Measurements from ENCODE around the gene KCNT1. TPM values are rescaled to one million over a fixed set of nuclear protein-coding genes. Genes with fewer than 3 reads are reported as not detected.

KCNT1 gene
- polyA plus RNA-seq, 2 of the 4 experiments (the other 2 are of a cell fraction), result not detected

DNA sequence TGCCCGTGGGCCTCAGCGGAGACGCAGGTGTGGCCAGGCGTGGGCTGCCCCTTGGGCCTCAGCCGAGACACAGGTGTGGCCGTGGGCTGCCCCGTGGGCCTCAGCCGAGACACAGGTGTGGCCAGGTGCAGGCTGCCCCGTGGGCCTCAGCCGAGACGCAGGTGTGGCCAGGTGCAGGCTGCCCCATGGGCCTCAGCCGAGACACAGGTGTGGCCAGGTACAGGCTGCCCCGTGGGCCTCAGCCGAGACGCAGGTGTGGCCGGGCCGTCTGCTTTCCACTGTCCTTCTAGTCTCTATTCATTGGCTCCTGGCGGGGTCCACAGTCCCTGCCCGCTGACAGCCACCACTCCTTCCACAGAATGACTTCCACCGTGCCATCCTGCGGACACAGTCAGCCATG, 56.1 kb downstream of the KCNT1 start:
- no peak for TF ChIP-seq POLR2A (IDR thresholded peaks at IDR 0.05; ENCODE audit: low read length)
- no peak for TF ChIP-seq CHD2 (IDR thresholded peaks at IDR 0.05; ENCODE audit: low read length, partially characterized antibody)
- no peak for TF ChIP-seq NR3C1 (IDR thresholded peaks at IDR 0.05)
- TF ChIP-seq, protein P1, sequence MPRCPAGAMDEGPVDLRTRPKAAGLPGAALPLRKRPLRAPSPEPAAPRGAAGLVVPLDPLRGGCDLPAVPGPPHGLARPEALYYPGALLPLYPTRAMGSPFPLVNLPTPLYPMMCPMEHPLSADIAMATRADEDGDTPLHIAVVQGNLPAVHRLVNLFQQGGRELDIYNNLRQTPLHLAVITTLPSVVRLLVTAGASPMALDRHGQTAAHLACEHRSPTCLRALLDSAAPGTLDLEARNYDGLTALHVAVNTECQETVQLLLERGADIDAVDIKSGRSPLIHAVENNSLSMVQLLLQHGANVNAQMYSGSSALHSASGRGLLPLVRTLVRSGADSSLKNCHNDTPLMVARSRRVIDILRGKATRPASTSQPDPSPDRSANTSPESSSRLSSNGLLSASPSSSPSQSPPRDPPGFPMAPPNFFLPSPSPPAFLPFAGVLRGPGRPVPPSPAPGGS (IDR thresholded peaks at IDR 0.05), result no peak
- TF ChIP-seq RAD21 (conservative IDR thresholded peaks at IDR 0.05 in 1 of 2, IDR thresholded peaks at IDR 0.05 in 1 of 2), result no peak
- TF ChIP-seq, protein P2, sequence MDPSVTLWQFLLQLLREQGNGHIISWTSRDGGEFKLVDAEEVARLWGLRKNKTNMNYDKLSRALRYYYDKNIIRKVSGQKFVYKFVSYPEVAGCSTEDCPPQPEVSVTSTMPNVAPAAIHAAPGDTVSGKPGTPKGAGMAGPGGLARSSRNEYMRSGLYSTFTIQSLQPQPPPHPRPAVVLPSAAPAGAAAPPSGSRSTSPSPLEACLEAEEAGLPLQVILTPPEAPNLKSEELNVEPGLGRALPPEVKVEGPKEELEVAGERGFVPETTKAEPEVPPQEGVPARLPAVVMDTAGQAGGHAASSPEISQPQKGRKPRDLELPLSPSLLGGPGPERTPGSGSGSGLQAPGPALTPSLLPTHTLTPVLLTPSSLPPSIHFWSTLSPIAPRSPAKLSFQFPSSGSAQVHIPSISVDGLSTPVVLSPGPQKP (IDR thresholded peaks at IDR 0.05; ENCODE audit: low read depth, low read length), result no peak
- ATAC-seq, result no peak
- Histone ChIP-seq H3K4me3 (no peak overlapping the region), H3K27ac (no peak overlapping the region), H3K9me3 (no peaks in the 10 kb centered on the region), H3K4me1 (no peaks in the 10 kb centered on the region), H3K4me2 (no peak overlapping the region)
- 69% methylated on average over 13 of the region's 21 CpGs for WGBS (ENCODE audit: missing lambda C conversion rate)
- no peak for DNase-seq (ENCODE audit: low read depth in 1 of 2, low spot score in 1 of 2)
- ChIA-PET POLR2A (no interaction called here), CTCF (no interaction called here)
- FAIRE-seq, result no peak

DNA sequence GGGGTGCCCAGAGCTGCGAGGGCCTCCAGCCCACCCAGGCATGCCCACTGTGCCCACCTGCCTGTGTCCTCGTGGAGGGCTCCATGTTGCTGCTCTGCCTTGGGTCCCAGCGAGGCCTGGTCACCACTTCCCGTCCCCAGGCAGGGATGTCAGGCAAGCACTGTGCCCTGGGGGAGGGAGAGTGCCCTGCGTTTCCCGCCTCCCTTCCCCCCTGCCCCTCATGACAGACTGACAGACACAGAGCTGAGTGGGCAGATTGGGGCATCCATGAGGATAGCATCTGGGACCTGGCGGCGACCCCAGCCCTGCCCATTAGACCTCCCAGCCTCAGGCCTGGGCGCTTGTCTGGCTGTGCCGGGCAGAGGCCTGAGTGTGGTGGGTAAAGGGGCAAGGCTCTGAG, 56.9 kb downstream of the KCNT1 start:
- no peak for ATAC-seq
- ChIA-PET POLR2A (no interaction called here), CTCF (interaction anchor here (0.8 to 0.9 kb wide), 2 partner anchors 29 to 73 kb away, joined by 3 read pairs; no protein-coding TSS in a partner anchor)
- FAIRE-seq, result no peak
- no peak overlapping the region for H3K4me3 ChIP-seq
- H3K4me1 ChIP-seq, result no peaks in the 10 kb centered on the region
- no peak overlapping the region for H3K27ac ChIP-seq
- TF ChIP-seq RCOR1 (IDR thresholded peaks at IDR 0.05; ENCODE audit: low read depth, low read length) (no peak), RNF2 (IDR thresholded peaks at IDR 0.05; ENCODE audit: borderline replicate concordance, low read depth) (no peak), ZC3H11A (IDR thresholded peaks at IDR 0.05) (no peak), JUNB (IDR thresholded peaks at IDR 0.05) (no peak), FOSL2 (IDR thresholded peaks at IDR 0.05) (no peak), FOSL2 (CRISPR knock-in tag; IDR thresholded peaks at IDR 0.05) (no peak), SREBF2 (IDR thresholded peaks at IDR 0.05) (no peak), TP53 (CRISPR knock-in tag; IDR thresholded peaks at IDR 0.05) (no peak), RARB (CRISPR knock-in tag; IDR thresholded peaks at IDR 0.05) (no peak), CHD4 (IDR thresholded peaks at IDR 0.05; ENCODE audit: borderline replicate concordance) (no peak), CHD2 (IDR thresholded peaks at IDR 0.05; ENCODE audit: low read length, partially characterized antibody) (no peak), TFCP2L1 (CRISPR knock-in tag; IDR thresholded peaks at IDR 0.05) (no peak), NPAS2 (CRISPR knock-in tag; IDR thresholded peaks at IDR 0.05; ENCODE audit: borderline replicate concordance) (no peak), NFE2L2 (conservative IDR thresholded peaks at IDR 0.05; ENCODE audit: low read length) (no peak), POLR2A (IDR thresholded peaks at IDR 0.05; ENCODE audit: low read length) (no peak)
- no peak for DNase-seq (ENCODE audit: low read depth in 1 of 2, low spot score in 1 of 2)
- WGBS (ENCODE audit: missing lambda C conversion rate), result 51% methylated on average over 6 of the region's 10 CpGs
- H3K4me2 ChIP-seq, result no peak overlapping the region
- no peaks in the 10 kb centered on the region for H3K9me3 ChIP-seq

DNA sequence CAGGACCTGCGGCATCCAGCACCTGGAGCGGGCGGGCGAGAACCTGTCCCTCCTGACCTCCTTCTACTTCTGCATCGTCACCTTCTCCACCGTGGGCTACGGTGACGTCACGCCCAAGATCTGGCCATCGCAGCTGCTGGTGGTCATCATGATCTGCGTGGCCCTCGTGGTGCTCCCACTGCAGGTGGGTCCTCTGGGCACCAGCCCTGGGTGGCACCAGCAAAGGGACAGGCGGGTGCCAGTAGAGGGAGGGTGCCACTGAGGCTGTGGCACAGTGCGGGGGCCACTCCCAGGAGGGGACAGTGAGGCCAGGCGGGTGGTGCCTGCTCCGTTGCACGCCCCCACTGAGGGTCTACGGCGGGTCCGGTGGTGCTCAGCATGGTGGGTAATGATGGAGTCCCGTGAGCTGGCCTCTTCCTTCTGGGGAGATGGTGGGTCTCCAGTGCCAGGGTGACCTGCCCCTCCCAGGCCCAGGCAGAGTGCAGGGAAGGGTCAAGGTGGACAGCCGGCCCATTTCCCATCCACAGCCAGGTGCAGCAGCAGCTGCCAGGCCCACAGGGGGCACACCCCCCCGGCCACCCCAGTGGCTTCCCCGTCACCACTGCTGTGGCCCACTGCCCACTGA, 57.8 kb downstream of the KCNT1 start:
- ChIA-PET CTCF (interaction anchor here (1.2 kb wide), 1 partner anchor 57 kb away, joined by 3 read pairs; no protein-coding TSS in a partner anchor), POLR2A (no interaction called here)
- Histone ChIP-seq H3K4me3 (no peak overlapping the region), H3K27ac (no peak overlapping the region), H3K4me1 (no peaks in the 10 kb centered on the region), H3K9me3 (no peaks in the 10 kb centered on the region), H3K4me2 (no peak overlapping the region)
- DNase-seq (ENCODE audit: low read depth in 1 of 2, low spot score in 1 of 2) (no peak), ATAC-seq (no peak), FAIRE-seq (no peak)
- 48% methylated on average over 19 of the region's 24 CpGs for WGBS (ENCODE audit: missing lambda C conversion rate)
- TF ChIP-seq BHLHE40 (IDR thresholded peaks at IDR 0.05; ENCODE audit: low read depth, low read length), result no peak
- no peak for TF ChIP-seq NFE2L2 (conservative IDR thresholded peaks at IDR 0.05; ENCODE audit: low read length)
- TF ChIP-seq, protein P3, sequence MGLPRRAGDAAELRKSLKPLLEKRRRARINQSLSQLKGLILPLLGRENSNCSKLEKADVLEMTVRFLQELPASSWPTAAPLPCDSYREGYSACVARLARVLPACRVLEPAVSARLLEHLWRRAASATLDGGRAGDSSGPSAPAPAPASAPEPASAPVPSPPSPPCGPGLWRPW (IDR thresholded peaks at IDR 0.05), result no peak
- no peak for TF ChIP-seq RCOR1 (IDR thresholded peaks at IDR 0.05; ENCODE audit: low read depth, low read length)
- TF ChIP-seq MAFK (IDR thresholded peaks at IDR 0.05; ENCODE audit: partially characterized antibody), result no peak
- TF ChIP-seq ZSCAN20 (CRISPR knock-in tag; IDR thresholded peaks at IDR 0.05), result no peak
- TF ChIP-seq, protein P4, sequence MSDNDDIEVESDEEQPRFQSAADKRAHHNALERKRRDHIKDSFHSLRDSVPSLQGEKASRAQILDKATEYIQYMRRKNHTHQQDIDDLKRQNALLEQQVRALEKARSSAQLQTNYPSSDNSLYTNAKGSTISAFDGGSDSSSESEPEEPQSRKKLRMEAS (IDR thresholded peaks at IDR 0.05), result no peak
- no peak for TF ChIP-seq HEYL (CRISPR knock-in tag; IDR thresholded peaks at IDR 0.05)
- no peak for TF ChIP-seq ESRRA (IDR thresholded peaks at IDR 0.05; ENCODE audit: borderline replicate concordance, low read length)
- TF ChIP-seq, protein P5, sequence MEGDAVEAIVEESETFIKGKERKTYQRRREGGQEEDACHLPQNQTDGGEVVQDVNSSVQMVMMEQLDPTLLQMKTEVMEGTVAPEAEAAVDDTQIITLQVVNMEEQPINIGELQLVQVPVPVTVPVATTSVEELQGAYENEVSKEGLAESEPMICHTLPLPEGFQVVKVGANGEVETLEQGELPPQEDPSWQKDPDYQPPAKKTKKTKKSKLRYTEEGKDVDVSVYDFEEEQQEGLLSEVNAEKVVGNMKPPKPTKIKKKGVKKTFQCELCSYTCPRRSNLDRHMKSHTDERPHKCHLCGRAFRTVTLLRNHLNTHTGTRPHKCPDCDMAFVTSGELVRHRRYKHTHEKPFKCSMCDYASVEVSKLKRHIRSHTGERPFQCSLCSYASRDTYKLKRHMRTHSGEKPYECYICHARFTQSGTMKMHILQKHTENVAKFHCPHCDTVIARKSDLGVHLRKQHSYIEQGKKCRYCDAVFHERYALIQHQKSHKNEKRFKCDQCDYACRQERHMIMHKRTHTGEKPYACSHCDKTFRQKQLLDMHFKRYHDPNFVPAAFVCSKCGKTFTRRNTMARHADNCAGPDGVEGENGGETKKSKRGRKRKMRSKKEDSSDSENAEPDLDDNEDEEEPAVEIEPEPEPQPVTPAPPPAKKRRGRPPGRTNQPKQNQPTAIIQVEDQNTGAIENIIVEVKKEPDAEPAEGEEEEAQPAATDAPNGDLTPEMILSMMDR (IDR thresholded peaks at IDR 0.05), result no peak
- TF ChIP-seq JUNB (IDR thresholded peaks at IDR 0.05), result no peak
- no peak for TF ChIP-seq HDAC2 (IDR thresholded peaks at IDR 0.05)
- no peak for TF ChIP-seq FOSL2 (IDR thresholded peaks at IDR 0.05)
- TF ChIP-seq FOSL2 (CRISPR knock-in tag; IDR thresholded peaks at IDR 0.05), result no peak
- TF ChIP-seq EP300 (IDR thresholded peaks at IDR 0.05), result no peak
- TF ChIP-seq FOXS1 (CRISPR knock-in tag; IDR thresholded peaks at IDR 0.05), result no peak
- no peak for TF ChIP-seq CEBPB (IDR thresholded peaks at IDR 0.05)
- TF ChIP-seq, protein P6, sequence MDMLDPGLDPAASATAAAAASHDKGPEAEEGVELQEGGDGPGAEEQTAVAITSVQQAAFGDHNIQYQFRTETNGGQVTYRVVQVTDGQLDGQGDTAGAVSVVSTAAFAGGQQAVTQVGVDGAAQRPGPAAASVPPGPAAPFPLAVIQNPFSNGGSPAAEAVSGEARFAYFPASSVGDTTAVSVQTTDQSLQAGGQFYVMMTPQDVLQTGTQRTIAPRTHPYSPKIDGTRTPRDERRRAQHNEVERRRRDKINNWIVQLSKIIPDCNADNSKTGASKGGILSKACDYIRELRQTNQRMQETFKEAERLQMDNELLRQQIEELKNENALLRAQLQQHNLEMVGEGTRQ (IDR thresholded peaks at IDR 0.05), result no peak
